Measurements from ENCODE around the gene EHMT1.

The EHMT1 gene

DNA sequence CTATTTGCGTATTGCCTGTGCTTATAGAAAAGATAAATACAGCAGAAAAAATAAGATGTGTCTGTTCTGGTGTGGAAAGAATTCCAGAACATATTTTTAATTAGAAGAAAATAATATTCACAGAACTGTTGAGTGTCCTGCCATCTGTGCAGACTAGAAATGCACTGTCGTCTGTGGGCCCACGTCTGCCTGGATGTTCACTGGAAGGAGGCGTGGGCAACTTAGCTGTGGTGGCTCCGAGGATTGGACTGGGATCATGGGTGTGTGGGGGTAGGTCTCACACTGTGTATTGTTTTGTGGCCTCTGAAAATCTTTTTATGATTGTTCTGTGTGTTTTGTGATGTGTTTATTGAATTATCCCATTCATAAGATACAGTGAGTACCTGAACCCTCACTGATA is 132.8 kb downstream of the EHMT1 start:
- DNase-seq (ENCODE audit: extremely low read depth, low read depth), result no peak
- H3K4me3 ChIP-seq (replicated peaks; ENCODE audit: low read depth, low read length), result no peak overlapping the region
- TF ChIP-seq, protein P1, sequence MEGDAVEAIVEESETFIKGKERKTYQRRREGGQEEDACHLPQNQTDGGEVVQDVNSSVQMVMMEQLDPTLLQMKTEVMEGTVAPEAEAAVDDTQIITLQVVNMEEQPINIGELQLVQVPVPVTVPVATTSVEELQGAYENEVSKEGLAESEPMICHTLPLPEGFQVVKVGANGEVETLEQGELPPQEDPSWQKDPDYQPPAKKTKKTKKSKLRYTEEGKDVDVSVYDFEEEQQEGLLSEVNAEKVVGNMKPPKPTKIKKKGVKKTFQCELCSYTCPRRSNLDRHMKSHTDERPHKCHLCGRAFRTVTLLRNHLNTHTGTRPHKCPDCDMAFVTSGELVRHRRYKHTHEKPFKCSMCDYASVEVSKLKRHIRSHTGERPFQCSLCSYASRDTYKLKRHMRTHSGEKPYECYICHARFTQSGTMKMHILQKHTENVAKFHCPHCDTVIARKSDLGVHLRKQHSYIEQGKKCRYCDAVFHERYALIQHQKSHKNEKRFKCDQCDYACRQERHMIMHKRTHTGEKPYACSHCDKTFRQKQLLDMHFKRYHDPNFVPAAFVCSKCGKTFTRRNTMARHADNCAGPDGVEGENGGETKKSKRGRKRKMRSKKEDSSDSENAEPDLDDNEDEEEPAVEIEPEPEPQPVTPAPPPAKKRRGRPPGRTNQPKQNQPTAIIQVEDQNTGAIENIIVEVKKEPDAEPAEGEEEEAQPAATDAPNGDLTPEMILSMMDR (IDR thresholded peaks at IDR 0.05; ENCODE audit: low read depth, low read length, missing control alignments), result no peak

DNA sequence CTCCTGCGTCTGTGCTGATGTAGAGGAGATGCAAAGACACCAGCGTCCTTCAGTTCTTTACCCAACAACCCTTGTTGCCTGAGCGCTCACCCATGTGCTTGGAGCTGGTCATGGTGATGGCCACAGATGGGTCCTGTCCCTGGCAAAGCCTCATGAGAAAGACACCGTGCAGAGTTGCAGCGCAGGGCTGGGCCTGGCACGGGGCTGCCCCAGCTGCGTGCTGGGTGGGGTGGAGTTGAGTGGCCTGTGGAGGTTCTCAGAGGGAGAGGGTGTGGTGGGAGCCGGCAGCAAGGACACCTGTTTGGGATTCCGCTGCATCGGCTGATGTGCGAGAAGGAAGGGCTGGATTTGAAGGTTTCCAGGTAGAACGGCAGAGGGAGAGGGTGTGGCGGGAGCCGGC is 133.6 kb downstream of the EHMT1 start:
- TF ChIP-seq, protein P1 (IDR thresholded peaks at IDR 0.05; ENCODE audit: low read depth, low read length, missing control alignments), result no peak
- H3K4me3 ChIP-seq (replicated peaks; ENCODE audit: low read depth, low read length), result no peak overlapping the region
- DNase-seq (ENCODE audit: extremely low read depth, low read depth), result no peak

DNA sequence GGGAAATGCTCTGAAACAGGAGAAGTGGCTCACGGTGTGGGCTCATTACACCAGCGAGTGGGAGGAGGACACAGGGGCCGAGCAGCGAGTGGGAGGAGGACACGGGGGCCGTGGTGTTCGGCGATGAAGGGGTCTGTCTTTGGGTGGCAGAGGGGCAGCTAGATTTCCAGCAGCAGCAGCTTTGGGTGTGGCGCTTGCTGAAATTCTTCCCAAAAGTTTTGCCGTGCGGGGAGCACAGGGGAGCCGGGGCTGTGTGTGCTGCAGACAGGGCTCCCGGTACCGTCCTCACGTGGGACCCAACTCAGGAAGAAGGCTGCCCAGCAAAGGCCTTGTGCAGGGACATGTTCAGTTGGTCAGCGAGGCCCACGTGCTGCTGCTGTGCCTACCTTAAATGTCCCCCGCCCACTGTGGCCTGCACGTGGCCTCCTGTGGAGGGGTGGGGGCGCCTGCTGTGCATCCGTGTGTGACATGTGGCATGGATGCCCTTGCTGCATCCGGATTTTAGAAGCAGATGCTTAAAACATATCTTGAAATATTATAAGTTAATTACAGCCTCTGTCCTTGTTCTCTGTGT is 134.5 kb downstream of the EHMT1 start:
- TF ChIP-seq, protein P1 (IDR thresholded peaks at IDR 0.05; ENCODE audit: low read depth, low read length, missing control alignments), result no peak
- DNase-seq (ENCODE audit: extremely low read depth, low read depth), result no peak
- H3K4me3 ChIP-seq (replicated peaks; ENCODE audit: low read depth, low read length), result no peak overlapping the region

DNA sequence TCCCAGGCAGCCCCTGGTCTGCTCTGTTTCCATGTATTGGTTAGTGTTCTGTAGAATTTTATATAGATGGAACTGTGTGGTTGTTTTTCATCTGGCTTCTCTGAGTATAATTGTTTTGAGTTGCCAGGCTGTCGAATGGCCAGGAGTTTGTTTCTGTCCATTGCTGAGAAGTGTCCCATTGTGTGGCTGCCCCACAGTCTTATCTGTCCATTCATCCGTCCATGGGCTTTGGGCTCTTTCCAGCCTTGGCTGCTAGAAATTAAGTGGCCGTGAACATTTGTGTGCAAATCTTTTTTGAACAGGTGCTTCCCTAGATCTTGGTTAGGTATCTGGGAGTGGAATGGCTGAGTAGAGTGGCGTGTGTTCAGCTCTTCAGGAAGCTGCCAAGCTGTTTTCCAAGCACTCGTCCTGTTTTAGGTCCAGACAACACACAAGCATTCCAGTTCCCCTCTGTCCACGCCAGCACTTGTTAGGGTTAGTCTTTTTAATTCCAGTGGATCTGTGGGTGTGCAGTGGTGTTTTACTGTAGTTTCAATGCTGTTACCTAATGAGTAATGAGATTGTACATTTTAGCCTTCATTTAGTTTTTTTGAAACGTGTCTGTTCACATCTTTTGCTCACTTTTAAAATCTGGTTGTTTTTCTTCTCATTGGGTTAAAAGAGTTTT is 136.6 kb downstream of the EHMT1 start:
- H3K4me3 ChIP-seq (replicated peaks; ENCODE audit: low read depth, low read length), result no peak overlapping the region
- TF ChIP-seq, protein P1 (IDR thresholded peaks at IDR 0.05; ENCODE audit: low read depth, low read length, missing control alignments), result no peak
- DNase-seq (ENCODE audit: extremely low read depth, low read depth), result no peak

DNA sequence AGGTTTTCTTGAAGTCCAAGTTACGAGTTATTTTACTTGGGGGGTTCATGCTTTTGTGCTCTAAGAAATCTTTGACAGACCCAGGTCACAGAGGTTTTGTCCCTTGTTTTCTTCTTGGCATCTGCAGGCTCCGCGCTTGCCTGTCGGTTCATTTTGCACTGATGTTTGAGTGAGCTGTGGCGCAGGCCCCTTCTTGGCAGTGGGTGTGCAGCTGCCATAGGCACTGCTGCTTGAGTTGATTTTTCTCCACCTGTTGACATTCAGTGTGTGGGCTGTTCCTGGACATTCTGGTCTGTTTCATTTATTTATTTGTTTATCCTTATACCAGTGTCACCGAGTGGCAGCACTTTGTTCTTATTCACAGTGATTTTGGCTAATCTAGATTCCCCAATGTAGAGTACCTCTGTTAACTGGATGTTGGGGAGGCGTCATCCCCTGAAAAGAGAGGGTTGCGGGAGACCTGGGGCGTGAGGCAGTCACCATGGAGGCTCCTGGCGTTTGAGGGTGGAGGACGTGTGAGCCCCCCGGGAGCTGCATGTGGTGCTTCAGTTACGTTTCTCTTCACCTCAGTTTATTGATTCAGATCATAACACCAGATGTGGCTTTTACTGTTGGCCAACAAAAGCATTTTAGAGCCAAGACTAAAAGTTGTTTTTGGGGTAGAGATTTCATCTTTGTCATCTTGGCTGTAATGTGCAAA is 137.4 kb downstream of the EHMT1 start:
- TF ChIP-seq, protein P1 (IDR thresholded peaks at IDR 0.05; ENCODE audit: low read depth, low read length, missing control alignments), result no peak
- no peak for DNase-seq (ENCODE audit: extremely low read depth, low read depth)
- H3K4me3 ChIP-seq (replicated peaks; ENCODE audit: low read depth, low read length), result no peak overlapping the region

DNA sequence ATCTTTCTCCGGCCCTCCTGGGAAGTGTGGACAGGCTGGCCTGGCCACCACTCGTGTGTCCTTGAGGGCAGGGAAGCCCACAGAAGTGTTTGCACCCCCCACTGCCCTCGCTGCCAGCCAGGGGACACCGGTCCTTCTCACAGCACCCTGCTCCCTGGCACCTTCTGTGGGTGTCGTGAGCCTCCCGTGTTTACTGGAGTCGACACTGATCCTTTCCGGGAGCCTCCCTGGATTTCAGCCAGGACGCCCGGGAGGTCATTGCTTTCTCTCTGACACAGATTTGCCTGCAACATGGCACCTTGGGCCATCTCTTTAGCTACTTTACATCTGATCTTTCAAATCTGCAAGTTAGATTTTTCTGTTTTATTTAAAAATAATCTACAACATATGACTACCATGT is 138.3 kb downstream of the EHMT1 start:
- no peak for DNase-seq (ENCODE audit: extremely low read depth, low read depth)
- TF ChIP-seq, protein P1 (IDR thresholded peaks at IDR 0.05; ENCODE audit: low read depth, low read length, missing control alignments), result no peak
- no peak overlapping the region for H3K4me3 ChIP-seq (replicated peaks; ENCODE audit: low read depth, low read length)

Data from HFF-Myc (cell line).